H1 (cell line): ENCODE data around the gene NUBP2. TPM values are rescaled to one million over a fixed set of nuclear protein-coding genes. Genes with fewer than 3 reads are reported as not detected.

Source experiments
- CTCF ChIA-PET: fragments of 300-600 bp; sonication (Branson Sonifier 250); formaldehyde crosslinking; loops from one replicate; lab custom pipeline; 2021; ENCODE audit not compliant: partially characterized antibody; lab: Charles Lee
- POLR2A ChIA-PET: fragments of 300-600 bp; sonication (Branson Sonifier 250); formaldehyde crosslinking; loops from one replicate; lab custom pipeline; 2021; ENCODE audit warnings: inconsistent platforms; ENCODE audit not compliant: partially characterized antibody; lab: Charles Lee
- DNase-seq, 2 experiments: peaks; one replicate each; pipeline versions ENCODE4 v3.0.0 to v3.0.0-alpha.2; 2010 to 2022; ENCODE audit warnings: low spot score in 2 of 2, low read depth in 1 of 2, mixed read lengths in 1 of 2
- FAIRE-seq: peaks from 2 replicates; lab custom pipeline; 2011; peaks lifted over from hg19 to GRCh38; lab: Jason Lieb, UNC
- H2AFZ ChIP-seq: 2 replicates; pipeline ENCODE4 v1.8.1; 2012; ENCODE audit warnings: low read length, inconsistent platforms
- H2AK5ac ChIP-seq: 2 replicates; pipeline ENCODE4 v1.6.1; 2013; ENCODE audit warnings: low read depth, low read length
- H2BK120ac ChIP-seq: replicated peaks from 2 replicates; pipeline ENCODE3; 2013; ENCODE audit warnings: low read depth, low read length, inconsistent platforms
- H2BK12ac ChIP-seq: 2 replicates; pipeline ENCODE4 v1.6.1; 2013; ENCODE audit warnings: low read depth, low read length
- H2BK15ac ChIP-seq: 2 replicates; pipeline ENCODE4 v1.6.1; 2013; ENCODE audit warnings: low read length
- H2BK20ac ChIP-seq: 2 replicates; pipeline ENCODE4 v1.6.1; 2013; ENCODE audit warnings: low read length
- H2BK5ac ChIP-seq: 2 replicates; pipeline ENCODE4 v1.6.1; 2013; ENCODE audit warnings: low read depth, low read length
- H3K14ac ChIP-seq: 2 replicates; pipeline ENCODE4 v1.6.1; 2013; ENCODE audit warnings: inconsistent platforms; ENCODE audit not compliant: insufficient read length
- H3K18ac ChIP-seq: 2 replicates; pipeline ENCODE4 v1.6.1; 2013; ENCODE audit warnings: low read length; ENCODE audit errors: extremely low read depth
- H3K23ac ChIP-seq: 2 replicates; pipeline ENCODE4 v1.6.1; 2013; ENCODE audit warnings: inconsistent platforms; ENCODE audit not compliant: insufficient read length
- H3K23me2 ChIP-seq: 2 replicates; pipeline ENCODE4 v1.6.1; 2013; ENCODE audit warnings: low read depth, low read length
- H3K27ac ChIP-seq: 2 replicates; pipeline ENCODE4 v1.6.1; 2011; ENCODE audit warnings: low read depth, low read length, inconsistent platforms
- H3K27me3 ChIP-seq, 4 experiments: replicated peaks in 1 of 4; 1 replicate in 1 of 4; 2 replicates in 3 of 4; pipeline versions ENCODE4 v1.6.1 to v1.8.1; 2011 to 2013; ENCODE audit warnings: low read length in 3 of 4, mild to moderate bottlenecking in 3 of 4, inconsistent platforms in 2 of 4, mixed read lengths in 2 of 4, moderate library complexity in 1 of 4; ENCODE audit not compliant: control insufficient read depth in 3 of 4, insufficient read depth in 3 of 4; ENCODE audit errors: extremely low read depth in 1 of 4
- H3K36me3 ChIP-seq, 4 experiments: 2 replicates each; pipeline versions ENCODE4 v1.6.1 to v1.8.1; 2011 to 2013; ENCODE audit warnings: mild to moderate bottlenecking in 4 of 4, low read length in 3 of 4, moderate library complexity in 2 of 4, control low read depth in 1 of 4, inconsistent platforms in 1 of 4; ENCODE audit not compliant: insufficient read depth in 4 of 4, control insufficient read depth in 2 of 4
- H3K4ac ChIP-seq: replicated peaks from 2 replicates; pipeline ENCODE3; 2013; ENCODE audit warnings: low read length, low read depth, mixed read lengths, inconsistent platforms; ENCODE audit not compliant: insufficient read length
- H3K4me1 ChIP-seq, 4 experiments: replicated peaks in 1 of 4; 1 replicate in 1 of 4; 2 replicates in 3 of 4; pipeline versions ENCODE4 v1.6.1 to v1.8.1; 2011 to 2013; ENCODE audit warnings: low read length in 3 of 4, inconsistent platforms in 2 of 4, mixed read lengths in 1 of 4; ENCODE audit not compliant: insufficient read depth in 4 of 4, control insufficient read depth in 3 of 4
- H3K4me2 ChIP-seq, 2 experiments: 2 replicates each; pipeline versions ENCODE4 v1.6.1 to v1.8.1; 2011 to 2013; ENCODE audit warnings: low read depth in 2 of 2, low read length in 2 of 2, control low read depth in 1 of 2, inconsistent platforms in 1 of 2, mild to moderate bottlenecking in 1 of 2; ENCODE audit not compliant: insufficient read depth in 1 of 2
- H3K4me3 ChIP-seq, 4 experiments: fragments of 200-600, 300-600 bp in 1 of 4; sonication (generic), shearing (Covaris generic), sonication (Bioruptor Twin) in 1 of 4; 2 replicates each; pipeline versions ENCODE4 v1.5.1 to v1.8.1; 2011 to 2016; ENCODE audit warnings: low read length in 4 of 4, low read depth in 3 of 4, control low read depth in 2 of 4, inconsistent platforms in 2 of 4, mild to moderate bottlenecking in 2 of 4, mixed read lengths in 1 of 4, moderate library complexity in 1 of 4; ENCODE audit not compliant: insufficient read depth in 2 of 4; ENCODE audit errors: extremely low read depth in 1 of 4
- H3K56ac ChIP-seq: replicated peaks from 2 replicates; pipeline ENCODE3; 2013; ENCODE audit warnings: low read depth, mild to moderate bottlenecking, mixed read lengths, low read length, inconsistent platforms; ENCODE audit not compliant: insufficient read length
- H3K79me1 ChIP-seq: 2 replicates; pipeline ENCODE4 v1.6.1; 2013; ENCODE audit warnings: low read depth, low read length, control low read depth
- H3K79me2 ChIP-seq, 2 experiments: 2 replicates each; pipeline versions ENCODE4 v1.6.1 to v1.8.1; 2012 to 2013; ENCODE audit warnings: low read length in 2 of 2, mild to moderate bottlenecking in 2 of 2, inconsistent platforms in 1 of 2; ENCODE audit not compliant: insufficient read depth in 2 of 2, control insufficient read depth in 1 of 2
- H3K9ac ChIP-seq, 4 experiments: replicated peaks in 1 of 4; 1 replicate in 1 of 4; 2 replicates in 3 of 4; pipeline versions ENCODE4 v1.6.1 to v1.8.1; 2011 to 2013; ENCODE audit warnings: low read depth in 3 of 4, low read length in 3 of 4, control low read depth in 2 of 4, mild to moderate bottlenecking in 2 of 4, moderate library complexity in 2 of 4, inconsistent platforms in 1 of 4; ENCODE audit errors: extremely low read depth in 1 of 4
- H3K9me3 ChIP-seq, 2 experiments: 2 replicates each; pipeline versions ENCODE4 v1.6.1 to v1.8.1; 2012 to 2013; ENCODE audit warnings: mild to moderate bottlenecking in 2 of 2, moderate library complexity in 2 of 2, control low read depth in 1 of 2, inconsistent platforms in 1 of 2, low read depth in 1 of 2, low read length in 1 of 2, mixed read lengths in 1 of 2; ENCODE audit not compliant: insufficient read depth in 2 of 2
- H4K20me1 ChIP-seq, 2 experiments: replicated peaks in 1 of 2; 2 replicates each; pipeline versions ENCODE3 to v1.8.1; 2011 to 2013; ENCODE audit warnings: inconsistent platforms in 2 of 2, low read length in 2 of 2, mild to moderate bottlenecking in 1 of 2; ENCODE audit not compliant: insufficient read depth in 2 of 2, control insufficient read depth in 1 of 2
- H4K5ac ChIP-seq: 2 replicates; pipeline ENCODE4 v1.6.1; 2013; ENCODE audit warnings: low read length, low read depth, mixed read lengths, inconsistent platforms; ENCODE audit not compliant: insufficient read length
- H4K8ac ChIP-seq: 2 replicates; pipeline ENCODE4 v1.8.0; 2013; ENCODE audit warnings: mild to moderate bottlenecking, moderate library complexity, low read length, inconsistent platforms; ENCODE audit not compliant: insufficient read depth; ENCODE audit errors: extremely low read depth
- H4K91ac ChIP-seq: replicated peaks from 2 replicates; pipeline ENCODE3; 2013; ENCODE audit warnings: low read length, mixed read lengths, inconsistent platforms; ENCODE audit not compliant: insufficient read length
- BRCA1 ChIP-seq: IDR thresholded peaks from 2 replicates; pipeline ENCODE4 v1.6.1; 2012; ENCODE audit warnings: low read depth, low read length, improper control_type of control experiment
- KDM4A ChIP-seq: IDR thresholded peaks from one replicate; pipeline ENCODE4 v1.7.1; 2012; ENCODE audit warnings: low read depth, mild to moderate bottlenecking, moderate library complexity, low read length, inconsistent platforms; ENCODE audit not compliant: severe bottlenecking
- POLR2AphosphoS5 ChIP-seq: IDR thresholded peaks from 2 replicates; pipeline ENCODE4 v1.6.1; 2011; ENCODE audit warnings: low read depth, low read length
- TAF1 ChIP-seq: IDR thresholded peaks from 2 replicates; pipeline ENCODE4 v1.6.1; 2011; ENCODE audit warnings: mild to moderate bottlenecking, low read depth, low read length
- TAF7 ChIP-seq: optimal IDR thresholded peaks from 2 replicates; pipeline ENCODE3; 2011; ENCODE audit warnings: low read depth, mild to moderate bottlenecking, inconsistent platforms, low read length, moderate library complexity, borderline replicate concordance
- TCF12 ChIP-seq: IDR thresholded peaks from 2 replicates; pipeline ENCODE4 v1.6.1; 2011; ENCODE audit warnings: low read depth, mild to moderate bottlenecking, low read length
- WGBS, 2 experiments: shearing (Covaris generic) in 1 of 2; methylation state at CpG; one replicate each; pipeline versions ENCODE4 v1.1.6 to v1.1.7; 2013 to 2015; ENCODE audit warnings: low lambda C conversion rate in 2 of 2, mixed read lengths in 2 of 2, inconsistent platforms in 1 of 2, low coverage in 1 of 2, missing lambda C conversion rate in 1 of 2; ENCODE audit not compliant: insufficient replicate concordance in 2 of 2, insufficient coverage in 1 of 2, insufficient read length in 1 of 2; ENCODE audit errors: extremely low coverage in 1 of 2, missing lambda C conversion rate in 1 of 2; 5-methylcytosine and 5-hydroxymethylcytosine counted together
- polyA plus RNA-seq, 7 experiments: library from polyadenylated mRNA; depleted of rRNA in 3 of 7; stranded (reverse) in 5 of 7; unstranded in 2 of 7; fragments of >200 nt in 5 of 7; fragments of 200-250 nt in 2 of 7; gene quantifications; 1 replicate in 5 of 7; 2 replicates in 1 of 7; 4 replicates in 1 of 7; pipeline versions ENCODE4 v1.2.1 to v1.2.3, GENCODE V29; 2011 to 2013; ENCODE audit warnings: missing spikeins in 2 of 7, mixed read lengths in 2 of 7
- total RNA-seq: library from RNA; stranded (reverse); fragmentation: NEBNext Ultra II Directional; extraction: Animal tissue kit (Norgen Biotek cat#: 25700); gene quantifications from 2 replicates; pipeline ENCODE4 v1.2.1, GENCODE V29; 2021

NUBP2 gene
- total and polyA plus RNA-seq, 2 of the 8 experiments (the other 6 are each of a cell fraction or from before 2014, with no cell fraction given), result 70.3 to 96.9 TPM

- peaks cover 0 to 20% (median 2%) of the 10 kb centered on the region in 4 experiments; a peak in 4 of 8 replicates for H3K36me3 ChIP-seq
Measured at GRCh38 chr16:1747934-1748333, 34.8 kb upstream of the NUBP2 start.

More at GRCh38 chr16:1747934-1748333, 34.8 kb upstream of the NUBP2 start:
- H3K27me3 ChIP-seq, result no peaks in the 10 kb centered on the region
- no peak overlapping the region for H3K9ac ChIP-seq
- no peak overlapping the region for H2BK20ac ChIP-seq
- TF ChIP-seq TCF12 (no peak), TAF7 (no peak), TAF1 (no peak), BRCA1 (no peak), KDM4A (no peak), POLR2AphosphoS5 (no peak)
- no peak overlapping the region for H4K91ac ChIP-seq
- FAIRE-seq, result no peak
- CTCF ChIA-PET, result interaction anchor here (0.7 to 1.3 kb wide), 2 partner anchors 15 to 22 kb away, joined by 3 read pairs; no protein-coding TSS in a partner anchor
- H3K23ac ChIP-seq, result no peak overlapping the region
- H3K56ac ChIP-seq, result no peak overlapping the region
- peaks cover 0 to 4% of the 10 kb centered on the region in 2 experiments for H4K20me1 ChIP-seq
- H2AK5ac ChIP-seq, result no peak overlapping the region
- no peaks in the 10 kb centered on the region for H3K23me2 ChIP-seq
- 95% methylated on average over 9 of the region's 11 CpGs; no CpG with 5 or more reads in 1 of the 2 experiments for WGBS, 2 experiments
- H3K4me3 ChIP-seq, result no peak overlapping the region
- H3K18ac ChIP-seq, result no peak overlapping the region
- H3K27ac ChIP-seq, result no peak overlapping the region
- no peaks in the 10 kb centered on the region for H3K9me3 ChIP-seq
- POLR2A ChIA-PET, result interaction anchor here (0.6 to 5.5 kb wide), 5 partner anchors 10 to 129 kb away, joined by 3 to 18 read pairs (median 3); partner anchors contain the start of genes MAPK8IP3 and NME3
- no peak overlapping the region for H2BK12ac ChIP-seq
- DNase-seq, result no peak
- no peak overlapping the region for H2BK5ac ChIP-seq
- no peaks in the 10 kb centered on the region for H3K79me2 ChIP-seq
- H3K14ac ChIP-seq, result no peak overlapping the region
- H4K8ac ChIP-seq, result no peak overlapping the region
- H2BK15ac ChIP-seq, result no peak overlapping the region
- no peak overlapping the region for H2AFZ ChIP-seq
- no peaks in the 10 kb centered on the region for H3K79me1 ChIP-seq
- H3K4me2 ChIP-seq, result no peak overlapping the region
- H3K4ac ChIP-seq, result no peak overlapping the region
- no peaks in the 10 kb centered on the region for H3K4me1 ChIP-seq
- no peak overlapping the region for H4K5ac ChIP-seq
- H2BK120ac ChIP-seq, result no peak overlapping the region
